K562 (cell line): ENCODE measurements around the gene TMEM156. TPM values are rescaled to one million over a fixed set of nuclear protein-coding genes. Genes with fewer than 3 reads are reported as not detected.

Experiments
- ATAC-seq: fragments of 200-7000 bp; cut with Tn5 transposase; 3 replicates; pipeline ENCODE4 v1.9.1; 2020; ENCODE audit warnings: moderate library complexity
- BruUV-seq: library from RNA; stranded (reverse); fragments of 400-500 nt; replicated peaks from 2 replicates; lab custom pipeline; 2021; lab: Mats Ljungman, UMichigan
- CTCF ChIA-PET: fragments of 300-600 bp; formaldehyde crosslinking; extraction: SDS; loops from one replicate; lab custom pipeline; 2021; ENCODE audit warnings: low intra/inter-chr PET ratio; lab: Yijun Ruan, JAX
- POLR2A ChIA-PET: fragments of 300-600, 350-650 bp; sonication (Branson Sonifier 250); formaldehyde crosslinking; extraction: SDS; loops from one replicate; lab custom pipeline; 2021; ENCODE audit warnings: antibody characterized with exemption, inconsistent platforms; lab: Yijun Ruan, JAX
- DNase-seq, 4 experiments: peaks; one replicate each; pipeline versions ENCODE4 v3.0.0 to v3.0.0-alpha.2; 2011 to 2018; ENCODE audit warnings: low spot score in 3 of 4, mixed read lengths in 3 of 4; ENCODE audit errors: extremely low read depth in 1 of 4
- FAIRE-seq: peaks from 2 replicates; lab custom pipeline; 2011; peaks lifted over from hg19 to GRCh38; lab: Jason Lieb, UNC
- H2AFZ ChIP-seq: 2 replicates; pipeline ENCODE4 v1.6.0; 2011; ENCODE audit warnings: low read depth, low read length, control low read depth, inconsistent platforms
- H3K27ac ChIP-seq: fragments of 200-600 bp; 3 replicates; pipeline ENCODE4 v1.8.0; 2011; ENCODE audit warnings: low read depth, mild to moderate bottlenecking, control low read depth, inconsistent platforms, low read length, moderate library complexity, mixed read lengths; ENCODE audit errors: extremely low read depth
- H3K27me3 ChIP-seq, 2 experiments: fragments of 300-600 bp in 1 of 2; 2 replicates in 1 of 2; 3 replicates in 1 of 2; pipeline versions ENCODE4 v1.6.0 to v1.8.0; 2011; ENCODE audit warnings: inconsistent platforms in 2 of 2, low read length in 2 of 2, mild to moderate bottlenecking in 1 of 2, mixed read lengths in 1 of 2, moderate library complexity in 1 of 2; ENCODE audit not compliant: control insufficient read depth in 2 of 2, insufficient read depth in 2 of 2
- H3K36me3 ChIP-seq: fragments of 300-600 bp; 3 replicates; pipeline ENCODE4 v1.8.0; 2011; ENCODE audit warnings: mild to moderate bottlenecking, low read length, inconsistent platforms; ENCODE audit not compliant: control insufficient read depth, insufficient read depth
- H3K4me1 ChIP-seq, 2 experiments: fragments of 200-600 bp in 1 of 2; replicated peaks in 1 of 2; 2 replicates in 1 of 2; 3 replicates in 1 of 2; pipeline versions ENCODE4 v1.5.1 to v1.8.0; 2011; ENCODE audit warnings: inconsistent platforms in 2 of 2, low read length in 2 of 2, mild to moderate bottlenecking in 1 of 2, mixed read lengths in 1 of 2, moderate library complexity in 1 of 2; ENCODE audit not compliant: control insufficient read depth in 2 of 2, insufficient read depth in 2 of 2
- H3K4me2 ChIP-seq: 2 replicates; pipeline ENCODE4 v1.6.1; 2011; ENCODE audit warnings: low read length, control low read depth, inconsistent platforms, mixed read lengths; ENCODE audit not compliant: insufficient read depth
- H3K4me3 ChIP-seq: fragments of 200-600 bp; sonication (generic), shearing (Covaris generic); 2 replicates; pipeline ENCODE4 v1.5.1; 2016; ENCODE audit warnings: control low read depth, inconsistent platforms
- H3K79me2 ChIP-seq: fragments of 200-600 bp; 3 replicates; pipeline ENCODE4 v1.8.0; 2011; ENCODE audit warnings: low read length, inconsistent platforms; ENCODE audit not compliant: control insufficient read depth, insufficient read depth
- H3K9ac ChIP-seq, 2 experiments: 2 replicates each; pipeline versions ENCODE4 v1.6.0 to v1.6.1; 2011; ENCODE audit warnings: low read depth in 2 of 2, low read length in 2 of 2, control low read depth in 1 of 2, inconsistent platforms in 1 of 2, mild to moderate bottlenecking in 1 of 2, mixed read lengths in 1 of 2; ENCODE audit not compliant: insufficient read depth in 1 of 2
- H3K9me1 ChIP-seq: one replicate; pipeline ENCODE4 v1.6.0; 2011; ENCODE audit warnings: inconsistent platforms, mild to moderate bottlenecking, low read length, moderate library complexity; ENCODE audit not compliant: control insufficient read depth, insufficient read depth
- H3K9me3 ChIP-seq: replicated peaks from 2 replicates; pipeline ENCODE4 v1.5.1; 2011; ENCODE audit warnings: low read depth, low read length, inconsistent platforms; ENCODE audit not compliant: control insufficient read depth, insufficient read depth
- H4K20me1 ChIP-seq: replicated peaks from 2 replicates; pipeline ENCODE4 v1.6.1; 2011; ENCODE audit warnings: low read length, inconsistent platforms, mixed read lengths; ENCODE audit not compliant: control insufficient read depth, insufficient read depth
- GABPA ChIP-seq: fragments of 200-800 bp; sonication (Bioruptor generic); conservative IDR thresholded peaks from 2 replicates; pipeline ENCODE4 v1.6.1; 2016; ENCODE audit warnings: low read depth, missing genetic modification characterization, missing compliant biosample characterization
- JUND ChIP-seq, 2 experiments: IDR thresholded peaks; 2 replicates in 1 of 2; 3 replicates in 1 of 2; pipeline ENCODE4 v1.6.1; 2011; ENCODE audit warnings: borderline replicate concordance in 2 of 2, low read depth in 2 of 2, low read length in 2 of 2, improper control_type of control experiment in 1 of 2, missing biosample characterization in 1 of 2, missing genetic modification characterization in 1 of 2, missing genetic modification reagents in 1 of 2
- KDM4B ChIP-seq, 2 experiments: fragments of 450-650 bp in 1 of 2; sonication (generic) in 1 of 2; IDR thresholded peaks; 2 replicates each; pipeline ENCODE4 v1.6.1; 2016 to 2017; ENCODE audit warnings: borderline replicate concordance in 2 of 2, antibody characterized with exemption in 1 of 2, low read depth in 1 of 2, mild to moderate bottlenecking in 1 of 2
- NR1H2 ChIP-seq: sonication (generic); formaldehyde crosslinking; IDR thresholded peaks from 2 replicates; pipeline ENCODE4 v1.4.0; 2020; ENCODE audit warnings: mild to moderate bottlenecking, missing genetic modification reagents
- YBX1 ChIP-seq: fragments of 450-650 bp; IDR thresholded peaks from 2 replicates; pipeline ENCODE4 v1.7.1; 2016; ENCODE audit warnings: mild to moderate bottlenecking
- ZBTB7A ChIP-seq: IDR thresholded peaks from 2 replicates; pipeline ENCODE4 v1.6.1; 2011; ENCODE audit warnings: low read depth, mild to moderate bottlenecking, low read length, moderate library complexity, borderline replicate concordance; ENCODE audit not compliant: control insufficient read depth
- ZNF324 ChIP-seq: fragments of 250-450 bp; sonication (Bioruptor Pico); IDR thresholded peaks from 2 replicates; pipeline ENCODE4 v1.4.0; 2020; ENCODE audit warnings: mild to moderate bottlenecking
- WGBS: fragments of 100-300 bp; shearing (Covaris generic); methylation state at CpG from one replicate; pipeline ENCODE4 v1.1.6; 2016; ENCODE audit warnings: low coverage, mixed read lengths; ENCODE audit not compliant: insufficient coverage; ENCODE audit errors: missing lambda C conversion rate; 5-methylcytosine and 5-hydroxymethylcytosine counted together
- in situ Hi-C: fragments of 300-500 bp; cut with MboI; formaldehyde crosslinking; loops from 4 replicates; pipeline ENCODE4 v1.15.0; 2018; ENCODE audit warnings: inconsistent platforms, mixed read lengths
- intact Hi-C: fragments of 100-400 bp; cut with micrococcal nuclease; formaldehyde crosslinking; loops from 2 replicates; pipeline ENCODE4 v1.14.2; 2022
- polyA plus RNA-seq, 8 experiments: library from polyadenylated mRNA; depleted of rRNA in 4 of 8; stranded (reverse) in 5 of 8; unstranded in 3 of 8; fragments of >200 nt; fragmentation: Nextera tagmentation in 2 of 8; fragmentation: Illumina TruSeq in 1 of 8; extraction: Ambion mirVana in 2 of 8; extraction: Trizol in 1 of 8; gene quantifications; 2 replicates each; pipeline versions ENCODE4 v1.2.1 to v1.2.3, GENCODE V29; 2011 to 2014; ENCODE audit warnings: inconsistent platforms in 1 of 8, missing spikeins in 1 of 8
- total RNA-seq, 7 experiments: library from RNA; depleted of rRNA in 6 of 7; stranded (reverse); fragments of >200 nt in 6 of 7; fragmentation: Illumina TruSeq in 2 of 7; extraction: Trizol in 2 of 7; gene quantifications; 2 replicates each; pipeline versions ENCODE4 v1.2.1 to v1.2.3, GENCODE V29; 2011 to 2021; ENCODE audit warnings: low replicate concordance in 1 of 7
- TF ChIP-seq, protein P1 (sequence below), 2 experiments: fragments of 450-650 bp in 1 of 2; sonication (generic) in 1 of 2; formaldehyde crosslinking in 1 of 2; IDR thresholded peaks; 2 replicates each; pipeline versions ENCODE4 v1.7.1 to v1.9.0; 2016 to 2022; ENCODE audit warnings: inconsistent platforms in 1 of 2, mild to moderate bottlenecking in 1 of 2, missing genetic modification reagents in 1 of 2

The TMEM156 gene
- total and polyA plus RNA-seq, 9 of the 15 experiments (the other 6 are each of a cell fraction or from before 2014, with no cell fraction given), result 3.5 to 9.6 (median 6.4) TPM

DNA sequence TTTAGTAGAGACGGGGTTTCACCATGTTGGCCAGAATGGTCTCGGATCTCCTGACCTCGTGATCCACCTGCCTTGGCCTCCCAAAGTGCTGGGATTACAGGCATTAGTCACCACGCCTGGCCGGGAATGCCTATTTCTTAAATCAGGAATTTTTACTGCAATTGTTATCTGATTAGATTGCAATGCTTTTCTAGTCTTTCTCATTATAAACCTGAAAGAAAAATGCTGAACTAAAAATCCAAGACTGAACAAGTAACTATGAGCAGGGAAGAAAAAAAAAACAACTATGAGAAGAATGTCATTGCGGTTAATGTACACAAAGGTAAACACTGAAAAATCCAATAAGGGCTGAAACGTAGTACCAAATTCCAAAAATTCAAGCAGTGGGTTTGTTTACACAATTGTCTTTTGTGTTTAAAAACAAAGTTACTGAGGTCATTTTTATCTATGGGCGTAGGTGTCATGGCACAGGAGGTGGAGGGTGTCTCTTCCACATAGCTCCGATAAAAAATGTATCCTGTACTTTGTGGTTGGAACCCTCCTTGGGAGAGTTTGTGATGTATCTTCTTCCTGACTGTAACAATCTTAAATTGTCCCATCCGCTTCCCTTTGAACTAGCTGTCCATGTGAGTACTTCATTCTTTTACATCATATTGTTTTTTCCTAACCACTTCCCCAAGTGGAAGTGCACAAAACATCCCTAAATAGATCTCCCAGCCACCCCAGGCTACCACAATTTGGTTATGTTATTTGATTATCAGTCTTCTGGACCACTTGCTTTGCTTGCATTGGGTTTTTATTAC is 11.1 kb upstream of the TMEM156 start:
- Histone ChIP-seq H3K79me2 (peaks cover 30% of the 10 kb centered on the region), H3K4me3 (no peak overlapping the region), H3K4me1 (peaks cover 0 to 15% of the 10 kb centered on the region in 2 experiments; a peak in 3 of 5 replicates), H3K9me1 (no peaks in the 10 kb centered on the region), H3K9me3 (no peaks in the 10 kb centered on the region), H3K27me3 (no peaks in the 10 kb centered on the region), H3K9ac (peak overlapping the region in 1 of 2 experiments; percentile 62; a peak in 2 of 4 replicates), H3K36me3 (no peaks in the 10 kb centered on the region), H2AFZ (peak overlapping the region; percentile 89), H3K27ac (peak overlapping the region; percentile 83; the same call in 1 of the 3 replicates), H3K4me2 (peak overlapping the region; percentile 81), H4K20me1 (no peaks in the 10 kb centered on the region)
- no TSS peak for BruUV-seq
- 61% methylated on average over 10 of the region's 10 CpGs for WGBS
- ATAC-seq (no peak), FAIRE-seq (no peak), DNase-seq (no peak)
- POLR2A ChIA-PET, result interaction anchor here (0.7 to 2.4 kb wide), 4 partner anchors 10 to 15 kb away, joined by 3 to 11 read pairs (median 4); partner anchors contain the start of gene TMEM156
- in situ Hi-C loops, result no loop called here
- intact Hi-C loops, result no loop called here
- CTCF ChIA-PET, result no interaction called here
- TF ChIP-seq KDM4B (IDR thresholded peaks at IDR 0.05; ENCODE audit: borderline replicate concordance in 2 of 2, low read depth in 1 of 2), result no peak
- TF ChIP-seq JUND (IDR thresholded peaks at IDR 0.05; ENCODE audit: borderline replicate concordance, low read depth, low read length), result no peak
- no peak for TF ChIP-seq JUND (tag; IDR thresholded peaks at IDR 0.05; ENCODE audit: borderline replicate concordance, low read depth, low read length)
- TF ChIP-seq, protein P1, sequence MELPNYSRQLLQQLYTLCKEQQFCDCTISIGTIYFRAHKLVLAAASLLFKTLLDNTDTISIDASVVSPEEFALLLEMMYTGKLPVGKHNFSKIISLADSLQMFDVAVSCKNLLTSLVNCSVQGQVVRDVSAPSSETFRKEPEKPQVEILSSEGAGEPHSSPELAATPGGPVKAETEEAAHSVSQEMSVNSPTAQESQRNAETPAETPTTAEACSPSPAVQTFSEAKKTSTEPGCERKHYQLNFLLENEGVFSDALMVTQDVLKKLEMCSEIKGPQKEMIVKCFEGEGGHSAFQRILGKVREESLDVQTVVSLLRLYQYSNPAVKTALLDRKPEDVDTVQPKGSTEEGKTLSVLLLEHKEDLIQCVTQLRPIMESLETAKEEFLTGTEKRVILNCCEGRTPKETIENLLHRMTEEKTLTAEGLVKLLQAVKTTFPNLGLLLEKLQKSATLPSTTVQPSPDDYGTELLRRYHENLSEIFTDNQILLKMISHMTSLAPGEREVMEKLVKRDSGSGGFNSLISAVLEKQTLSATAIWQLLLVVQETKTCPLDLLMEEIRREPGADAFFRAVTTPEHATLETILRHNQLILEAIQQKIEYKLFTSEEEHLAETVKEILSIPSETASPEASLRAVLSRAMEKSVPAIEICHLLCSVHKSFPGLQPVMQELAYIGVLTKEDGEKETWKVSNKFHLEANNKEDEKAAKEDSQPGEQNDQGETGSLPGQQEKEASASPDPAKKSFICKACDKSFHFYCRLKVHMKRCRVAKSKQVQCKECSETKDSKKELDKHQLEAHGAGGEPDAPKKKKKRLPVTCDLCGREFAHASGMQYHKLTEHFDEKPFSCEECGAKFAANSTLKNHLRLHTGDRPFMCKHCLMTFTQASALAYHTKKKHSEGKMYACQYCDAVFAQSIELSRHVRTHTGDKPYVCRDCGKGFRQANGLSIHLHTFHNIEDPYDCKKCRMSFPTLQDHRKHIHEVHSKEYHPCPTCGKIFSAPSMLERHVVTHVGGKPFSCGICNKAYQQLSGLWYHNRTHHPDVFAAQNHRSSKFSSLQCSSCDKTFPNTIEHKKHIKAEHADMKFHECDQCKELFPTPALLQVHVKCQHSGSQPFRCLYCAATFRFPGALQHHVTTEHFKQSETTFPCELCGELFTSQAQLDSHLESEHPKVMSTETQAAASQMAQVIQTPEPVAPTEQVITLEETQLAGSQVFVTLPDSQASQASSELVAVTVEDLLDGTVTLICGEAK (IDR thresholded peaks at IDR 0.05), result 0 out of 2 replicates have a peak, but pooled peaks have one; percentile 34
- TF ChIP-seq, protein P1 (CRISPR knock-in tag; IDR thresholded peaks at IDR 0.05), result no peak
- no peak for TF ChIP-seq ZNF324
- peak; percentile 73 for TF ChIP-seq GABPA (tag)
- TF ChIP-seq NR1H2, result no peak
- no peak for TF ChIP-seq ZBTB7A
- TF ChIP-seq YBX1, result no peak
